ENCODE measurements around the gene ACTN2.

Gene ACTN2

DNA sequence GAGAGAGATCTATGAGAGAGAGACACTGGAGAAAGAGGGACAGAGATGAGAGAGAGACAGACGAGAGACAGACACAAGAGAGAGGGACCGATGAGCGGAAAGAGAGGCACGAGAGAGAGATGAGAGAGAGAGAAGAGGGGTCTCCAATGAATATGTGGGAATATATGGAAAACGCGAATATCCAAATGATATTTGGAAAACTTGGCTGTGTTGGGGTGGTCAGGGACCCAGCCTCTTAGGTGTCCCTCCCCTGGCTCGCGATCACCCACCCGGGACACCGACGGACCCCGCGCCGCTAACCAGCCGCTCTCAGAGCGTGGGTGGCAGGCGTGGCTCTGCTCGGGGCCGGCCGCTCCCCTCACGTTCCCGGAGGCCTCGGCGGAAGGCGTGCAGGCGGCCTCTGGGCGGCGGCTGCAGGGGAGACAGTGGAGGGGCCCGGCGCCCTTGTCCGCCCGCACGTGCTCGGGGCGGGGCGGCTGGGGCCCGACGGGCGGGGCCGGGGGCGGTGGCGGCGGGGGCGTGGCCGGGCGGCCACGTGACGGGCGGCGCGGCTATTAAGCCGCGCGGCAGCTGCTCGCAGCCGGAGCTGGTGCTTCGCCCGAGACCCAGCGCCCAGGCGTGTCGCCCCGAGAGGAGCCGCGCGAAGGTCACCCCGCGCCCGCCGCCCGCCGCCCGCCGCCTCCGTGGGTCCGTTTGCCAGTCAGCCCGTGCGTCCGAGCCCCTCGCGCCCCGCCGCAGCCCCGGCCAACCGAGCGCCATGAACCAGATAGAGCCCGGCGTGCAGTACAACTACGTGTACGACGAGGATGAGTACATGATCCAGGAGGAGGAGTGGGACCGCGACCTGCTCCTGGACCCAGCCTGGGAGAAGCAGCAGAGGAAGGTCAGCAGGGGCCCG is at the start of gene ACTN2:
Gene ACTN2 (plus strand): TSS at position 583 of the 898 bp plus-strand sequence. CDS start 175 bp downstream, at position 758.
- H3K9me2 ChIP-seq (replicated peaks; ENCODE audit: insufficient read depth, low read length): no peaks in the 10 kb centered on the region
- no peak within 1 kb of the TSS for H3K9ac ChIP-seq (ENCODE audit: low read length)
- H4K20me1 ChIP-seq (ENCODE audit: low read depth, low read length): no peaks in the 10 kb centered on the region
- H3F3A ChIP-seq (ENCODE audit: insufficient read depth): no peaks in the 10 kb centered on the region
- no peaks in the 10 kb centered on the region for H3K9me3 ChIP-seq (ENCODE audit: insufficient read depth, low read length)
- no peaks in the 10 kb centered on the region for H3K36me3 ChIP-seq (ENCODE audit: low read length)
- no peak within 1 kb of the TSS for H3K27ac ChIP-seq (ENCODE audit: low read depth, low read length)
- no peaks in the 10 kb centered on the region for H3K27me3 ChIP-seq (ENCODE audit: low read length)
- no peaks in the 10 kb centered on the region for H3K79me2 ChIP-seq (ENCODE audit: insufficient read depth, low read length)
- H2AFZ ChIP-seq (ENCODE audit: low read depth, low read length, severe bottlenecking): no peak within 1 kb of the TSS
- H3K4me3 ChIP-seq (ENCODE audit: insufficient read depth, low read length, poor library complexity, severe bottlenecking): no peak within 1 kb of the TSS
- no peak for TF ChIP-seq EZH2phosphoT487 (conservative IDR thresholded peaks at IDR 0.05; ENCODE audit: low read length)
- H3K4me2 ChIP-seq (ENCODE audit: low read depth, low read length, poor library complexity, severe bottlenecking): no peak within 1 kb of the TSS

DNA sequence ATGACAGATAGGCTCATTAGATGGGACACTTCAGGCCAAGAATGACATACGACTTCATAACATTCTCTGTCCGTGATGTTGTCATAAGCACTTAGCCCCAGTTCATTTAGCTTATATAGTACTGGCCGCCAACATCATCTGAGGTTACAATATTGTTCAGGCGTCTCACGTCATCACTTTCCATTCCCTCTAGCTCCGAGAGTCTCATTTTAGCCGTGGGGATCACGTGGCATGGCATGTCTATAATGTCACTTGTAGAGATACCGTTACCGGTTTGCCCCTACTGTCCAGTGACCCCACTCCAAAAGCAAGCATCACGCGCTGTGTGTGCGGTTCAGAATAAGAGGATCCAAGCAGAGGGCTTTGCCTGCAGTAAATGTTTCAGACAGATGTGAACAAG is 47.4 kb upstream of the ACTN2 start:
- TF ChIP-seq, protein P1, sequence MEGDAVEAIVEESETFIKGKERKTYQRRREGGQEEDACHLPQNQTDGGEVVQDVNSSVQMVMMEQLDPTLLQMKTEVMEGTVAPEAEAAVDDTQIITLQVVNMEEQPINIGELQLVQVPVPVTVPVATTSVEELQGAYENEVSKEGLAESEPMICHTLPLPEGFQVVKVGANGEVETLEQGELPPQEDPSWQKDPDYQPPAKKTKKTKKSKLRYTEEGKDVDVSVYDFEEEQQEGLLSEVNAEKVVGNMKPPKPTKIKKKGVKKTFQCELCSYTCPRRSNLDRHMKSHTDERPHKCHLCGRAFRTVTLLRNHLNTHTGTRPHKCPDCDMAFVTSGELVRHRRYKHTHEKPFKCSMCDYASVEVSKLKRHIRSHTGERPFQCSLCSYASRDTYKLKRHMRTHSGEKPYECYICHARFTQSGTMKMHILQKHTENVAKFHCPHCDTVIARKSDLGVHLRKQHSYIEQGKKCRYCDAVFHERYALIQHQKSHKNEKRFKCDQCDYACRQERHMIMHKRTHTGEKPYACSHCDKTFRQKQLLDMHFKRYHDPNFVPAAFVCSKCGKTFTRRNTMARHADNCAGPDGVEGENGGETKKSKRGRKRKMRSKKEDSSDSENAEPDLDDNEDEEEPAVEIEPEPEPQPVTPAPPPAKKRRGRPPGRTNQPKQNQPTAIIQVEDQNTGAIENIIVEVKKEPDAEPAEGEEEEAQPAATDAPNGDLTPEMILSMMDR (IDR thresholded peaks at IDR 0.05; ENCODE audit: insufficient read depth, low read length, poor library complexity, severe bottlenecking): no peak
- no peak for TF ChIP-seq EZH2phosphoT487 (conservative IDR thresholded peaks at IDR 0.05; ENCODE audit: low read length)
- Histone ChIP-seq H3K9ac (ENCODE audit: low read length) (no peak overlapping the region), H2AFZ (ENCODE audit: low read depth, low read length, severe bottlenecking) (no peak overlapping the region), H3K27me3 (ENCODE audit: low read length) (no peaks in the 10 kb centered on the region), H3K79me2 (ENCODE audit: insufficient read depth, low read length) (no peaks in the 10 kb centered on the region), H3K4me2 (ENCODE audit: low read depth, low read length, poor library complexity, severe bottlenecking) (no peak overlapping the region), H3F3A (ENCODE audit: insufficient read depth) (no peaks in the 10 kb centered on the region), H4K20me1 (ENCODE audit: low read depth, low read length) (no peaks in the 10 kb centered on the region), H3K27ac (ENCODE audit: low read depth, low read length) (no peak overlapping the region), H3K9me3 (ENCODE audit: insufficient read depth, low read length) (no peaks in the 10 kb centered on the region), H3K36me3 (ENCODE audit: low read length) (no peaks in the 10 kb centered on the region), H3K4me3 (ENCODE audit: insufficient read depth, low read length, poor library complexity, severe bottlenecking) (no peak overlapping the region), H3K9me2 (replicated peaks; ENCODE audit: insufficient read depth, low read length) (no peaks in the 10 kb centered on the region)

DNA sequence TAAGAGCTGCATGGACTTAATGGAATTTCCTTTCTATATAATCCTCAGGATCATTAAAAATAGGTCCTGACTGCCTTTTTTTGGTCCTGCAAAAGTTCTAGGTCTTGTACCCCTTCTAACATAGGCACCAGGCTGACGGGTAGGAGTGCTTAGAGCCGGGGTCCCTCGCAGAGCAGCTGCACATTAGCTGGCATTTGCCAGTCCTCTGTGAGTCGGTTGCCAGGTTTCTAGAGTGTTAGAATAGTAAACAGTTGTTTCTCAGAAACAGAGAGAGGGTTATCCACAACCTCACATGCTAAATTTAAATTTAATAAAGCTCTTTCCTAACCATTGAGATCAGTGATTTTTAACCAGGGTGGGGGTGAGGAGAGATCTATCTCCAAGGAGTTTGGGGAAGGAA is 46.6 kb upstream of the ACTN2 start:
- H3K9me3 ChIP-seq (ENCODE audit: insufficient read depth, low read length): no peaks in the 10 kb centered on the region
- H3K9ac ChIP-seq (ENCODE audit: low read length): no peak overlapping the region
- H2AFZ ChIP-seq (ENCODE audit: low read depth, low read length, severe bottlenecking): no peak overlapping the region
- no peak overlapping the region for H3K27ac ChIP-seq (ENCODE audit: low read depth, low read length)
- H4K20me1 ChIP-seq (ENCODE audit: low read depth, low read length): no peaks in the 10 kb centered on the region
- no peaks in the 10 kb centered on the region for H3K9me2 ChIP-seq (replicated peaks; ENCODE audit: insufficient read depth, low read length)
- no peak overlapping the region for H3K4me2 ChIP-seq (ENCODE audit: low read depth, low read length, poor library complexity, severe bottlenecking)
- H3F3A ChIP-seq (ENCODE audit: insufficient read depth): no peaks in the 10 kb centered on the region
- no peaks in the 10 kb centered on the region for H3K79me2 ChIP-seq (ENCODE audit: insufficient read depth, low read length)
- no peak for TF ChIP-seq EZH2phosphoT487 (conservative IDR thresholded peaks at IDR 0.05; ENCODE audit: low read length)
- TF ChIP-seq, protein P1 (IDR thresholded peaks at IDR 0.05; ENCODE audit: insufficient read depth, low read length, poor library complexity, severe bottlenecking): no peak
- no peaks in the 10 kb centered on the region for H3K27me3 ChIP-seq (ENCODE audit: low read length)
- no peaks in the 10 kb centered on the region for H3K36me3 ChIP-seq (ENCODE audit: low read length)
- no peak overlapping the region for H3K4me3 ChIP-seq (ENCODE audit: insufficient read depth, low read length, poor library complexity, severe bottlenecking)

DNA sequence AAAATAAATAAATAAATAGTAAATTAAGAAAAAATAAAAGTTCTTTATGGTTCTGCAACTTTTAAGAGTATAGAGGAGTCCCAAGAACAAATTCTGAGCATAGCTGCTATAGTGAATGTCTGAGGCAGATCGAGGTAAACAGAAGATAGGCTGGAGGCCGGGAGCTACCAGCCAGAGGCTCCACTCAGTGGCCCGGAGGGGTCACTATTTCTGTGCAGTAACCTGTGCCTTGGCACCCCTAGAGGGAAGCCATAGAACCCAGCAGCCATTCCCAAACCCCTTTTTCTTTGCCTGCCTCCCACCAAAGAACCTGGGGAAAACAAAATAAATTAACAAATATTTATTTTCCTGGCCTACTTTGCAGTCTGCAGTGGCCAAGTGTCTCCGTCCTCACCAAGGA is 43.5 kb upstream of the ACTN2 start:
- no peak overlapping the region for H3K9ac ChIP-seq (ENCODE audit: low read length)
- no peak overlapping the region for H3K4me2 ChIP-seq (ENCODE audit: low read depth, low read length, poor library complexity, severe bottlenecking)
- no peaks in the 10 kb centered on the region for H3K9me2 ChIP-seq (replicated peaks; ENCODE audit: insufficient read depth, low read length)
- H3K27me3 ChIP-seq (ENCODE audit: low read length): no peaks in the 10 kb centered on the region
- H3K36me3 ChIP-seq (ENCODE audit: low read length): no peaks in the 10 kb centered on the region
- H2AFZ ChIP-seq (ENCODE audit: low read depth, low read length, severe bottlenecking): no peak overlapping the region
- H3K79me2 ChIP-seq (ENCODE audit: insufficient read depth, low read length): no peaks in the 10 kb centered on the region
- H3K9me3 ChIP-seq (ENCODE audit: insufficient read depth, low read length): no peaks in the 10 kb centered on the region
- no peaks in the 10 kb centered on the region for H3F3A ChIP-seq (ENCODE audit: insufficient read depth)
- H3K4me3 ChIP-seq (ENCODE audit: insufficient read depth, low read length, poor library complexity, severe bottlenecking): no peak overlapping the region
- no peak for TF ChIP-seq EZH2phosphoT487 (conservative IDR thresholded peaks at IDR 0.05; ENCODE audit: low read length)
- TF ChIP-seq, protein P1 (IDR thresholded peaks at IDR 0.05; ENCODE audit: insufficient read depth, low read length, poor library complexity, severe bottlenecking): no peak
- H3K27ac ChIP-seq (ENCODE audit: low read depth, low read length): no peak overlapping the region
- no peaks in the 10 kb centered on the region for H4K20me1 ChIP-seq (ENCODE audit: low read depth, low read length)
